HG03342 (cell line): ENCODE results near the gene PNN.

Source experiments
- ATAC-seq: cut with Tn5 transposase; IDR thresholded peaks from one replicate; pipeline ENCODE4 v1.9.1; 2021; ENCODE audit warnings: mild to moderate bottlenecking, moderate library complexity; ENCODE audit not compliant: unreplicated experiment

Gene PNN

GRCh38 chr14:39228509-39229221 is 53.6 kb downstream of the PNN start:
- no peak for ATAC-seq

GRCh38 chr14:39229222-39229543 is 54.1 kb downstream of the PNN start:
- no peak for ATAC-seq

- no peak for ATAC-seq
Observed at GRCh38 chr14:39229601-39230110, 54.6 kb downstream of the PNN start.

- no peak for ATAC-seq
Observed at GRCh38 chr14:39230416-39231035, 55.5 kb downstream of the PNN start.

GRCh38 chr14:39231751-39232553 is 56.9 kb downstream of the PNN start:
- ATAC-seq: peak; percentile 80
